Lung (tissue), 12 donors: Measurements from ENCODE around the gene ANKLE2. TPM values are rescaled to one million over a fixed set of nuclear protein-coding genes. Genes with fewer than 3 reads are reported as not detected.

Experiments used
- ATAC-seq: fragments of 200-7000 bp; cut with Tn5 transposase; one replicate; pipeline ENCODE4 v1.9.1; 2020; ENCODE audit warnings: moderate number of reproducible peaks; ENCODE audit not compliant: insufficient read depth, low FRiP score
- DNase-seq, 3 donors: peaks; one replicate each; pipeline ENCODE4 v3.0.0-alpha.2; 2013 to 2017
- H3K27ac ChIP-seq, 2 donors: one replicate each; pipeline ENCODE4 v1.5.1; 2013; ENCODE audit warnings: mild to moderate bottlenecking in 2 of 2, moderate library complexity in 2 of 2, control low read depth in 1 of 2, inconsistent platforms in 1 of 2, low read depth in 1 of 2, low read length in 1 of 2
- H3K27me3 ChIP-seq, 3 donors: one replicate each; pipeline ENCODE4 v1.5.1; 2013; ENCODE audit warnings: low read length in 2 of 3; ENCODE audit not compliant: control insufficient read depth in 3 of 3, insufficient read depth in 3 of 3
- H3K36me3 ChIP-seq, 4 donors: one replicate each; pipeline ENCODE4 v1.5.1; 2013; ENCODE audit warnings: low read length in 4 of 4, mild to moderate bottlenecking in 1 of 4, moderate library complexity in 1 of 4; ENCODE audit not compliant: control insufficient read depth in 4 of 4, insufficient read depth in 4 of 4
- H3K4me1 ChIP-seq, 5 donors: one replicate each; pipeline ENCODE4 v1.5.1; 2013; ENCODE audit warnings: low read length in 5 of 5, mild to moderate bottlenecking in 2 of 5, moderate library complexity in 1 of 5; ENCODE audit not compliant: control insufficient read depth in 5 of 5, insufficient read depth in 5 of 5
- H3K4me3 ChIP-seq: one replicate; pipeline ENCODE4 v1.5.1; 2013; ENCODE audit warnings: mild to moderate bottlenecking, control low read depth, moderate library complexity
- H3K9ac ChIP-seq, 2 donors: one replicate each; pipeline ENCODE4 v1.5.1; 2013; ENCODE audit warnings: low read length in 2 of 2, control low read depth in 1 of 2; ENCODE audit not compliant: insufficient read depth in 1 of 2
- H3K9me3 ChIP-seq, 4 donors: one replicate each; pipeline ENCODE4 v1.5.1; 2013; ENCODE audit warnings: low read length in 3 of 4, mild to moderate bottlenecking in 1 of 4, moderate library complexity in 1 of 4; ENCODE audit not compliant: control insufficient read depth in 4 of 4, insufficient read depth in 3 of 4
- WGBS, 2 donors: extraction: QIAGEN DNeasy Blood & Tissue Kit; methylation state at CpG; one replicate each; pipeline ENCODE4 v1.1.7; 2013; 5-methylcytosine and 5-hydroxymethylcytosine counted together
- polyA plus RNA-seq, 2 donors: library from polyadenylated mRNA; stranded (reverse); fragments of 200-250 nt; gene quantifications; one replicate each; pipeline ENCODE4 v1.2.1, GENCODE V29; 2013
- total RNA-seq, 2 donors: library from RNA; depleted of rRNA in 1 of 2; stranded (reverse); fragments of >200 nt in 1 of 2; gene quantifications; one replicate each; pipeline ENCODE4 v1.2.1, GENCODE V29; 2014 to 2021
- TF ChIP-seq, protein P1 (sequence below): IDR thresholded peaks from 2 replicates; pipeline ENCODE4 v1.5.1; 2012; ENCODE audit warnings: mild to moderate bottlenecking; ENCODE audit errors: control extremely low read depth, extremely low read depth
- donor health status: control.
- donor health status: control.
- donor health status: Bipolar disorder and iron deficiency.
- donor health status: healthy.
- donor health status: DM: yes; HTN: yes; CAD: no.

Gene ANKLE2
- total and polyA plus RNA-seq, 4 donors = 35.9 to 60.5 (median 45.9) TPM

DNA sequence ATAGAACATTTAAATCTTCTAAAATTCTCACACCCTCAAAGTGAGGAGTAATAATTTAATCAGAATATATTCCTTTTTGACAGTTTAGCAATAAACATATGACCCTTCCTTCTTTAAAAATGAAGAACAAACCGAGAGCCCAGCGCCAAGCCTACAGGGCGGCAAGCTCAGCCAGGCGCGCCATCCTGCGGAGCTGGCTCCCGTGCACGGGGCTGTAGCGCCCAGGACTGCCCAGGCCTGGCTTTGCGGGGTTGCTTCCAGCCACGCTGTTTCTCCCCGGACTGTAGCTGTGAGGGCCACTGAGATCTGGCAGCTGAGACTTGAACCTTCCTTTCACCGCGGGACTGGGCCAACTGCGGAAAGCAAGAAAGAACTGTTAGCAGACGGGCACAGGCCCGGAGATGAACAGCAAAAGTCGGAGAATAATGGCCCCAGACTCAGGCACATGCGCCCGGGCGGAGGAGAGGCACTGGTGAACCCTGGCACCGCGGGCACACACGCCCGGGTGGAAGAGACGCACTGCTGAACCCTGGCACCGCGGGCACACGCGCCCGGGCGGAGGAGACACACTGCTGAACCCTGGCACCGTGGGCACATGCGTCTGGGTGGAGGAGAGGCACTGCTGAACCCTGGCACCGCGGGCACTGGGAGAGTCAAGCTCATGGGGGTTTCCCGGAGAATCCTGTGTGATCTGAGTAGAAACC, 34.4 kb downstream of the ANKLE2 start:
- Histone ChIP-seq H3K9me3 (no peaks in the 10 kb centered on the region), H3K27ac (no peak overlapping the region), H3K27me3 (no peaks in the 10 kb centered on the region), H3K9ac (no peak overlapping the region), H3K36me3 (peaks cover 21 to 70% (median 38%) of the 10 kb centered on the region in 4 donors), H3K4me1 (no peaks in the 10 kb centered on the region), H3K4me3 (no peak overlapping the region)
- 95% methylated on average over 37 of the region's 37 CpGs for WGBS, 2 donors
- TF ChIP-seq, protein P1, sequence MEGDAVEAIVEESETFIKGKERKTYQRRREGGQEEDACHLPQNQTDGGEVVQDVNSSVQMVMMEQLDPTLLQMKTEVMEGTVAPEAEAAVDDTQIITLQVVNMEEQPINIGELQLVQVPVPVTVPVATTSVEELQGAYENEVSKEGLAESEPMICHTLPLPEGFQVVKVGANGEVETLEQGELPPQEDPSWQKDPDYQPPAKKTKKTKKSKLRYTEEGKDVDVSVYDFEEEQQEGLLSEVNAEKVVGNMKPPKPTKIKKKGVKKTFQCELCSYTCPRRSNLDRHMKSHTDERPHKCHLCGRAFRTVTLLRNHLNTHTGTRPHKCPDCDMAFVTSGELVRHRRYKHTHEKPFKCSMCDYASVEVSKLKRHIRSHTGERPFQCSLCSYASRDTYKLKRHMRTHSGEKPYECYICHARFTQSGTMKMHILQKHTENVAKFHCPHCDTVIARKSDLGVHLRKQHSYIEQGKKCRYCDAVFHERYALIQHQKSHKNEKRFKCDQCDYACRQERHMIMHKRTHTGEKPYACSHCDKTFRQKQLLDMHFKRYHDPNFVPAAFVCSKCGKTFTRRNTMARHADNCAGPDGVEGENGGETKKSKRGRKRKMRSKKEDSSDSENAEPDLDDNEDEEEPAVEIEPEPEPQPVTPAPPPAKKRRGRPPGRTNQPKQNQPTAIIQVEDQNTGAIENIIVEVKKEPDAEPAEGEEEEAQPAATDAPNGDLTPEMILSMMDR = no peak
- DNase-seq (no peak), ATAC-seq (no peak)

DNA sequence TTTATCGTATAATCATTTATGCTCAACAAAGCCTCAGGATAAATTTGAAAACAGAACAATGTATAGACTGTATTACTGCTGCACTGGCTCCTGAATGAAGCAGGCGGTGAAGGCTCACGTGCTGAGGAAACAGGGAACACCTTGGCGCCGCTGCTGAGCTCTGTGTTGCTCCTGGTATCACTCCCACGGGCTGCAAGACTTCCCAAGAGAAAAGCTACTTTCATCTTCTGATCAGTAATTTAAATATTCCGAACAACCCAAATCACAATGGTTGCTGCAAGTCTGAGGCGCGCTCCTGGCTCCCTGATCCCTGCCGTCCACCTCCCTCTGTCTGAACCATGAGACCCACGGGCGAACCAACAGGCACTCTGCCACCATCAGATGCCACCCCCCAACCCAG, 35.2 kb downstream of the ANKLE2 start:
- Histone ChIP-seq H3K36me3 (peaks cover 21 to 65% (median 32%) of the 10 kb centered on the region in 4 donors), H3K9ac (no peak overlapping the region), H3K27ac (no peak overlapping the region), H3K9me3 (no peaks in the 10 kb centered on the region), H3K27me3 (no peaks in the 10 kb centered on the region), H3K4me1 (no peaks in the 10 kb centered on the region), H3K4me3 (no peak overlapping the region)
- ATAC-seq (no peak), DNase-seq (no peak)
- TF ChIP-seq, protein P1 = no peak
- WGBS, 2 donors = 95 to 96% methylated on average over 12 of the region's 12 CpGs

DNA sequence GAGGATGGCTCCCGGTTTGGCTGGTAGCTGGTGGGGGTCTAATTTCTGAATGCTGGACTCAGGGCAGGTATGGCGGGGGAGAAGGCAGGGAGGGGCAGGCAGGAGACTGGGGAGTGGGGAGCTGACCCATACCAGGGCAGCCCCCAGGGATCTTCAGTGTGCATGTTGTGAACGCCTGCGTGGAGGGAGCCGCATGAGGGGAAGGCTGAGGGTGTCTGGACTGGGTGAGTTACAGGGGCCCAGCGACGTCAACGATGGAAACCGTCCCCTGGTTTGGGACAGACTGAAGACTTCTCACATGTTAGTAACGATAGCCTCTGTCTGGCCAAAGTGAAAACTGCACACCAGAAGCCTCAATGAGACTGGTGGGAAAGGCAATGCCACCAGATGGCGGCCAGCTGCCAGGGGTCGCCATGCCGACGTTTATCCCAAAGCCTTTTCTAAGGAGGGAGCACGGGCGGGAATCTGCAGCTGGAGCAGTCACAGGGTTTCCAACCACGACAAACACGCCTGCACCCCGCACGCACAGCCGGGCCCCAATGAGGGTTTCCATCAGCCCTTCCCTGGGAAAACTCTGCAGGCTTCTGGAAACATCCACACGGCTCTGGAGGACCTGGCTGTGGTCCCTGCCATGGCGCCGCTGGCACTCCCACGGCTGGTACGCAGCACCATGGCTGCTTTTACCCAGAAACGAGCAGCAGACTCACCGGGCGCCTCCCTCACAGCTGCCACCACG, 37.0 kb downstream of the ANKLE2 start:
- DNase-seq (no peak), ATAC-seq (no peak)
- 92 to 93% methylated on average over 30 of the region's 30 CpGs for WGBS, 2 donors
- H3K36me3 ChIP-seq = peaks cover 19 to 64% (median 29%) of the 10 kb centered on the region in 4 donors
- H3K27me3 ChIP-seq = no peaks in the 10 kb centered on the region
- TF ChIP-seq, protein P1 = no peak
- H3K27ac ChIP-seq = no peak overlapping the region
- no peak overlapping the region for H3K4me3 ChIP-seq
- H3K9me3 ChIP-seq = no peaks in the 10 kb centered on the region
- H3K9ac ChIP-seq = no peak overlapping the region
- H3K4me1 ChIP-seq = no peaks in the 10 kb centered on the region
